Lung (tissue), 12 donors: Measurements from ENCODE around the gene SDC1. TPM values are rescaled to one million over a fixed set of nuclear protein-coding genes. Genes with fewer than 3 reads are reported as not detected.

ENCODE experiments used
- ATAC-seq: fragments of 200-7000 bp; cut with Tn5 transposase; one replicate; pipeline ENCODE4 v1.9.1; 2020; ENCODE audit warnings: moderate number of reproducible peaks; ENCODE audit not compliant: insufficient read depth, low FRiP score
- DNase-seq, 3 donors: peaks; one replicate each; pipeline ENCODE4 v3.0.0-alpha.2; 2013 to 2017
- H3K27ac ChIP-seq, 2 donors: one replicate each; pipeline ENCODE4 v1.5.1; 2013; ENCODE audit warnings: mild to moderate bottlenecking in 2 of 2, moderate library complexity in 2 of 2, control low read depth in 1 of 2, inconsistent platforms in 1 of 2, low read depth in 1 of 2, low read length in 1 of 2
- H3K27me3 ChIP-seq, 3 donors: one replicate each; pipeline ENCODE4 v1.5.1; 2013; ENCODE audit warnings: low read length in 2 of 3; ENCODE audit not compliant: control insufficient read depth in 3 of 3, insufficient read depth in 3 of 3
- H3K36me3 ChIP-seq, 4 donors: one replicate each; pipeline ENCODE4 v1.5.1; 2013; ENCODE audit warnings: low read length in 4 of 4, mild to moderate bottlenecking in 1 of 4, moderate library complexity in 1 of 4; ENCODE audit not compliant: control insufficient read depth in 4 of 4, insufficient read depth in 4 of 4
- H3K4me1 ChIP-seq, 5 donors: one replicate each; pipeline ENCODE4 v1.5.1; 2013; ENCODE audit warnings: low read length in 5 of 5, mild to moderate bottlenecking in 2 of 5, moderate library complexity in 1 of 5; ENCODE audit not compliant: control insufficient read depth in 5 of 5, insufficient read depth in 5 of 5
- H3K4me3 ChIP-seq: one replicate; pipeline ENCODE4 v1.5.1; 2013; ENCODE audit warnings: mild to moderate bottlenecking, control low read depth, moderate library complexity
- H3K9ac ChIP-seq, 2 donors: one replicate each; pipeline ENCODE4 v1.5.1; 2013; ENCODE audit warnings: low read length in 2 of 2, control low read depth in 1 of 2; ENCODE audit not compliant: insufficient read depth in 1 of 2
- H3K9me3 ChIP-seq, 4 donors: one replicate each; pipeline ENCODE4 v1.5.1; 2013; ENCODE audit warnings: low read length in 3 of 4, mild to moderate bottlenecking in 1 of 4, moderate library complexity in 1 of 4; ENCODE audit not compliant: control insufficient read depth in 4 of 4, insufficient read depth in 3 of 4
- WGBS, 2 donors: extraction: QIAGEN DNeasy Blood & Tissue Kit; methylation state at CpG; one replicate each; pipeline ENCODE4 v1.1.7; 2013; 5-methylcytosine and 5-hydroxymethylcytosine counted together
- polyA plus RNA-seq, 2 donors: library from polyadenylated mRNA; stranded (reverse); fragments of 200-250 nt; gene quantifications; one replicate each; pipeline ENCODE4 v1.2.1, GENCODE V29; 2013
- total RNA-seq, 2 donors: library from RNA; depleted of rRNA in 1 of 2; stranded (reverse); fragments of >200 nt in 1 of 2; gene quantifications; one replicate each; pipeline ENCODE4 v1.2.1, GENCODE V29; 2014 to 2021
- TF ChIP-seq, protein P1 (sequence below): IDR thresholded peaks from 2 replicates; pipeline ENCODE4 v1.5.1; 2012; ENCODE audit warnings: mild to moderate bottlenecking; ENCODE audit errors: control extremely low read depth, extremely low read depth
- donor health status: control.
- donor health status: control.
- donor health status: Bipolar disorder and iron deficiency.
- donor health status: healthy.
- donor health status: DM: yes; HTN: yes; CAD: no.

SDC1 gene
- total and polyA plus RNA-seq, 4 donors = 94.1 to 234 (median 173) TPM

- Histone ChIP-seq H3K9ac (no peak overlapping the region), H3K4me3 (no peak overlapping the region), H3K36me3 (peaks cover 0 to 6% (median 0%) of the 10 kb centered on the region in 4 donors), H3K27me3 (no peaks in the 10 kb centered on the region), H3K27ac (no peak overlapping the region), H3K4me1 (peaks cover 0 to 22% (median 5%) of the 10 kb centered on the region in 5 donors), H3K9me3 (no peaks in the 10 kb centered on the region)
- WGBS, 2 donors = 71 to 83% methylated on average over 9 of the region's 9 CpGs
- ATAC-seq (no peak), DNase-seq (no peak)
- TF ChIP-seq, protein P1, sequence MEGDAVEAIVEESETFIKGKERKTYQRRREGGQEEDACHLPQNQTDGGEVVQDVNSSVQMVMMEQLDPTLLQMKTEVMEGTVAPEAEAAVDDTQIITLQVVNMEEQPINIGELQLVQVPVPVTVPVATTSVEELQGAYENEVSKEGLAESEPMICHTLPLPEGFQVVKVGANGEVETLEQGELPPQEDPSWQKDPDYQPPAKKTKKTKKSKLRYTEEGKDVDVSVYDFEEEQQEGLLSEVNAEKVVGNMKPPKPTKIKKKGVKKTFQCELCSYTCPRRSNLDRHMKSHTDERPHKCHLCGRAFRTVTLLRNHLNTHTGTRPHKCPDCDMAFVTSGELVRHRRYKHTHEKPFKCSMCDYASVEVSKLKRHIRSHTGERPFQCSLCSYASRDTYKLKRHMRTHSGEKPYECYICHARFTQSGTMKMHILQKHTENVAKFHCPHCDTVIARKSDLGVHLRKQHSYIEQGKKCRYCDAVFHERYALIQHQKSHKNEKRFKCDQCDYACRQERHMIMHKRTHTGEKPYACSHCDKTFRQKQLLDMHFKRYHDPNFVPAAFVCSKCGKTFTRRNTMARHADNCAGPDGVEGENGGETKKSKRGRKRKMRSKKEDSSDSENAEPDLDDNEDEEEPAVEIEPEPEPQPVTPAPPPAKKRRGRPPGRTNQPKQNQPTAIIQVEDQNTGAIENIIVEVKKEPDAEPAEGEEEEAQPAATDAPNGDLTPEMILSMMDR = no peak
Measured at GRCh38 chr2:20197192-20197591, 27.7 kb downstream of the SDC1 start.

DNA sequence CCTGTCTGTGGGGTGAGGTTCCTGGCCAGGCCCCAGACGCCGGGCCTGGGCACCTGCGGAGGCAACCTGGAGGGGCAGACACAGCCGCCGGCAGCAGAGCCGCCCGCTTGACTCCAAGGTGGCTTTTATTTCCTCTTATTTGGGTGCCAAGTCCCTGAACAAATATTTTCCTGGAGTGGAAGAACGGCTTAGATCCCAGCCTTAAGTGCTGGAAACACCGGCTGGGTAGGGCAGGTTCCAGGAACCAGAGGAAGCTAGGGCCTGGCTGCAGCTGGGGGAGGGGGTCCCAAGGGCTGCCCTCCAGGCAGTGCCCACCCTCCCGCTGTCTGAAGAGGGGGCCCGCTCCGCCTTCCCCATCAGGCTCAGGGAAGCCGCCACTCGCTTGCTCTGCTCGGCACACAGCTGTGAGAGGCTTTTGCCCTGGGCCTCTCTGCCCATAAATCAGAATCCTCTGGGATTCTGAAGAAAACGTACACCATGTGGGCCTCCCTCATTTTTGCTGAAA lies 28.2 kb downstream of the SDC1 start:
- Histone ChIP-seq H3K4me3 (no peak overlapping the region), H3K27ac (peak overlapping the region in 1 of 2 donors; percentile 83), H3K9me3 (no peaks in the 10 kb centered on the region), H3K9ac (no peak overlapping the region), H3K4me1 (peaks cover 0 to 22% (median 5%) of the 10 kb centered on the region in 5 donors), H3K36me3 (peaks cover 0 to 6% (median 0%) of the 10 kb centered on the region in 4 donors), H3K27me3 (no peaks in the 10 kb centered on the region)
- peak; percentile 65 to 87 (median 81) for DNase-seq
- peak; percentile 47 for ATAC-seq
- WGBS, 2 donors = 59 to 82% methylated on average over 16 of the region's 16 CpGs
- TF ChIP-seq, protein P1 = no peak

DNA sequence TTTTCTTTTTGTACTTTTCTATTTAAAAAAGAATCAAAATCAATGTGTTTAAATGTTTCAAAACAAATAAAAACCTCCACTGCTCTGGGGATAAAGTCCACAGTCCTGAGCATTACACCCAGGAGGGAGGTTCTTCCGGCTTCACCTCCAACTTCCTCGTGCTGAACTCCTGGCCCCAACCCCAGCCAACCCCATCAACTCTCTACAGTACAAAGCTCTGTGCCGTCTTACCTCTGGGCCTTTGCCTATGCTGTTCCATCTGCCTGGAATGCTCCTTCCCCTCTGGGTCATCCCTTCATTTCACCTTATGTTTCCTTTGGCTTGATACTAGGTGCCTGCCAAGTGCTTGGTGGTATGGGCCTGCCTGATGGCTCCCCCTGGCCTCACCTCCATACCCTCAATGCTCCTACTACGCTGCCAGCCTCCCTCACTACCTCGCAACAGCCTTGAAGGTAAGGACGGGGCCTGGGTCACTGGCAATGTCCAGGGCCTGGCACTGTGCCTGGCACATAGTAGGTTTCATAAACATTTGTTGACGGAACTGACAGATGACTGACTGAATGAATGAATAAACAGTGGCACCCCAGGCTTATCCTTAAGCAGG lies 28.8 kb downstream of the SDC1 start:
- Histone ChIP-seq H3K36me3 (peaks cover 0 to 4% (median 0%) of the 10 kb centered on the region in 4 donors), H3K4me3 (no peak overlapping the region), H3K9me3 (no peaks in the 10 kb centered on the region), H3K4me1 (peaks cover 0 to 22% (median 5%) of the 10 kb centered on the region in 5 donors), H3K9ac (no peak overlapping the region), H3K27me3 (no peaks in the 10 kb centered on the region), H3K27ac (peak overlapping the region in 1 of 2 donors; percentile 69)
- TF ChIP-seq, protein P1 = no peak
- ATAC-seq (no peak), DNase-seq (no peak)
- WGBS, 2 donors = 74 to 85% methylated on average over 7 of the region's 7 CpGs
